Measurements from ENCODE around the gene ENHO. TPM values are rescaled to one million over a fixed set of nuclear protein-coding genes. Genes with fewer than 3 reads are reported as not detected.

ENHO gene
- total and polyA plus RNA-seq, 2 experiments from 2014 or later = 13.8 to 19.7 TPM

GRCh38 chr9:34491596-34491995, 31.2 kb downstream of the ENHO start:
- Histone ChIP-seq H3K27ac (ENCODE audit: low read depth) (no peak overlapping the region), H2AFZ (no peak overlapping the region), H3K4me2 (no peak overlapping the region), H3K4me1 (ENCODE audit: insufficient read depth) (no peaks in the 10 kb centered on the region), H3K36me3 (ENCODE audit: insufficient read depth) (no peaks in the 10 kb centered on the region), H3K4me3 (no peak overlapping the region), H4K20me1 (replicated peaks; ENCODE audit: insufficient read depth) (no peaks in the 10 kb centered on the region; the same call in 1 of the 2 replicates), H3F3A (replicated peaks; ENCODE audit: low read depth) (no peaks in the 10 kb centered on the region), H3K9me2 (ENCODE audit: insufficient read depth) (no peaks in the 10 kb centered on the region), H3K27me3 (ENCODE audit: insufficient read depth) (no peaks in the 10 kb centered on the region), H3K79me2 (replicated peaks; ENCODE audit: insufficient read depth) (no peaks in the 10 kb centered on the region)
- TF ChIP-seq EZH2 (IDR thresholded peaks at IDR 0.05; ENCODE audit: low read depth, unreplicated experiment) (no peak), STAT1 (IDR thresholded peaks at IDR 0.05; ENCODE audit: unreplicated experiment) (no peak), ETS1 (IDR thresholded peaks at IDR 0.05) (no peak), ZNF462 (CRISPR knock-in tag; IDR thresholded peaks at IDR 0.05) (no peak), ZNF331 (CRISPR knock-in tag; IDR thresholded peaks at IDR 0.05; ENCODE audit: low read depth) (no peak), POLR2AphosphoS5 (IDR thresholded peaks at IDR 0.05; ENCODE audit: low read depth) (no peak), NANOG (IDR thresholded peaks at IDR 0.05; ENCODE audit: borderline replicate concordance) (no peak), JUNB (IDR thresholded peaks at IDR 0.05; ENCODE audit: unreplicated experiment) (no peak), CTCF (conservative IDR thresholded peaks at IDR 0.05; ENCODE audit: low read depth in 2 of 2) (no peak), EZH2phosphoT487 (IDR thresholded peaks at IDR 0.05; ENCODE audit: unreplicated experiment) (no peak), ZNF114 (CRISPR knock-in tag; IDR thresholded peaks at IDR 0.05) (no peak)
- TF ChIP-seq, protein P1, sequence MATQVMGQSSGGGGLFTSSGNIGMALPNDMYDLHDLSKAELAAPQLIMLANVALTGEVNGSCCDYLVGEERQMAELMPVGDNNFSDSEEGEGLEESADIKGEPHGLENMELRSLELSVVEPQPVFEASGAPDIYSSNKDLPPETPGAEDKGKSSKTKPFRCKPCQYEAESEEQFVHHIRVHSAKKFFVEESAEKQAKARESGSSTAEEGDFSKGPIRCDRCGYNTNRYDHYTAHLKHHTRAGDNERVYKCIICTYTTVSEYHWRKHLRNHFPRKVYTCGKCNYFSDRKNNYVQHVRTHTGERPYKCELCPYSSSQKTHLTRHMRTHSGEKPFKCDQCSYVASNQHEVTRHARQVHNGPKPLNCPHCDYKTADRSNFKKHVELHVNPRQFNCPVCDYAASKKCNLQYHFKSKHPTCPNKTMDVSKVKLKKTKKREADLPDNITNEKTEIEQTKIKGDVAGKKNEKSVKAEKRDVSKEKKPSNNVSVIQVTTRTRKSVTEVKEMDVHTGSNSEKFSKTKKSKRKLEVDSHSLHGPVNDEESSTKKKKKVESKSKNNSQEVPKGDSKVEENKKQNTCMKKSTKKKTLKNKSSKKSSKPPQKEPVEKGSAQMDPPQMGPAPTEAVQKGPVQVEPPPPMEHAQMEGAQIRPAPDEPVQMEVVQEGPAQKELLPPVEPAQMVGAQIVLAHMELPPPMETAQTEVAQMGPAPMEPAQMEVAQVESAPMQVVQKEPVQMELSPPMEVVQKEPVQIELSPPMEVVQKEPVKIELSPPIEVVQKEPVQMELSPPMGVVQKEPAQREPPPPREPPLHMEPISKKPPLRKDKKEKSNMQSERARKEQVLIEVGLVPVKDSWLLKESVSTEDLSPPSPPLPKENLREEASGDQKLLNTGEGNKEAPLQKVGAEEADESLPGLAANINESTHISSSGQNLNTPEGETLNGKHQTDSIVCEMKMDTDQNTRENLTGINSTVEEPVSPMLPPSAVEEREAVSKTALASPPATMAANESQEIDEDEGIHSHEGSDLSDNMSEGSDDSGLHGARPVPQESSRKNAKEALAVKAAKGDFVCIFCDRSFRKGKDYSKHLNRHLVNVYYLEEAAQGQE (IDR thresholded peaks at IDR 0.05; ENCODE audit: unreplicated experiment) = no peak
- Mint-ChIP-seq H3K36me3 (ENCODE audit: low read depth) (no peaks in the 10 kb centered on the region), H3K4me3 (no peak overlapping the region), H3K4me1 (no peaks in the 10 kb centered on the region; the same call in 2 of the 3 replicates), H3K9me3 (no peaks in the 10 kb centered on the region), H3K27me3 (ENCODE audit: insufficient read depth, low read depth, poor library complexity) (no peaks in the 10 kb centered on the region), H3K27ac (no peak overlapping the region)
- no peak for DNase-seq (ENCODE audit: low spot score)
- ATAC-seq = no peak

All from GM23338 (cell line).